Kidney (tissue), 14 donors: ENCODE results near the gene EPYC. TPM values are rescaled to one million over a fixed set of nuclear protein-coding genes. Genes with fewer than 3 reads are reported as not detected.

Source experiments
- DNase-seq, 5 donors: peaks; one replicate each; pipeline ENCODE4 v3.0.0-alpha.2; 2013 to 2020
- FAIRE-seq: peaks from 2 replicates; lab custom pipeline; 2012; peaks lifted over from hg19 to GRCh38; lab: Jason Lieb, UNC
- H3K27ac ChIP-seq, 2 donors: one replicate each; pipeline ENCODE4 v1.7.0; 2013; ENCODE audit warnings: low read depth in 2 of 2, low read length in 2 of 2, inconsistent platforms in 1 of 2
- H3K27me3 ChIP-seq: one replicate; pipeline ENCODE4 v1.7.1; 2013; ENCODE audit warnings: low read length, inconsistent platforms; ENCODE audit not compliant: control insufficient read depth, insufficient read depth
- H3K36me3 ChIP-seq, 3 donors: one replicate each; pipeline versions ENCODE4 v1.7.0 to v1.7.1; 2013; ENCODE audit warnings: low read length in 3 of 3, control low read depth in 1 of 3, inconsistent platforms in 1 of 3; ENCODE audit not compliant: insufficient read depth in 3 of 3, control insufficient read depth in 2 of 3
- H3K4me1 ChIP-seq, 3 donors: one replicate each; pipeline versions ENCODE4 v1.7.0 to v1.7.1; 2013; ENCODE audit warnings: low read length in 3 of 3, inconsistent platforms in 1 of 3, low read depth in 1 of 3; ENCODE audit not compliant: control insufficient read depth in 2 of 3, insufficient read depth in 2 of 3
- H3K4me3 ChIP-seq, 3 donors: one replicate each; pipeline versions ENCODE4 v1.7.0 to v1.8.1; 2013; ENCODE audit warnings: low read length in 3 of 3, control low read depth in 1 of 3, inconsistent platforms in 1 of 3
- H3K9ac ChIP-seq, 3 donors: one replicate each; pipeline versions ENCODE4 v1.7.0 to v1.7.1; 2013; ENCODE audit warnings: low read length in 3 of 3, control low read depth in 1 of 3, inconsistent platforms in 1 of 3
- H3K9me3 ChIP-seq, 3 donors: one replicate each; pipeline versions ENCODE4 v1.7.0 to v1.7.1; 2013; ENCODE audit warnings: low read length in 3 of 3, control low read depth in 1 of 3, inconsistent platforms in 1 of 3; ENCODE audit not compliant: control insufficient read depth in 2 of 3, insufficient read depth in 1 of 3
- CTCF ChIP-seq: IDR thresholded peaks from 3 replicates; pipeline ENCODE4 v1.5.1; 2012; ENCODE audit warnings: mild to moderate bottlenecking, moderate library complexity, borderline replicate concordance; ENCODE audit not compliant: insufficient read depth; ENCODE audit errors: extremely low read depth
- intact Hi-C: fragments of 100-400 bp; cut with DNase I; formaldehyde crosslinking; loops from one replicate; pipeline ENCODE4 v1.11.1; 2022
- polyA plus RNA-seq: library from polyadenylated mRNA; stranded (reverse); fragments of 350-450 nt; fragmentation: Illumina TruSeq; extraction: RNeasy Lipid Tissue Mini Kit (QIAGEN cat#74804); gene quantifications from one replicate; pipeline ENCODE4 v1.2.3, GENCODE V29; 2014; ENCODE audit warnings: low read depth, low replicate concordance; ENCODE audit not compliant: insufficient read depth
- total RNA-seq: library from RNA; stranded (reverse); fragmentation: NEBNext Ultra II Directional; extraction: Animal tissue kit (Norgen Biotek cat#: 25700); gene quantifications from one replicate; pipeline ENCODE4 v1.2.1, GENCODE V29; 2021
- donor health status: control.
- donor health status: control.
- donor health status: control.
- donor health status: control.
- donor health status: control.
- donor health status: DM: yes; HTN: yes; CAD: no.
- donor health status: Normal renal cell carcinoma (clear cell type).

Gene EPYC
- total and polyA plus RNA-seq, 2 donors from 2014 or later = not detected

GRCh38 chr12:90977224-90977623 is 27.5 kb downstream of the EPYC start:
- intact Hi-C loops = loop anchor here (10.0 kb wide), 1 partner anchor 358 kb away; no protein-coding TSS in a partner anchor
- Histone ChIP-seq H3K36me3 (no peaks in the 10 kb centered on the region), H3K27me3 (no peaks in the 10 kb centered on the region), H3K4me3 (no peak overlapping the region), H3K9ac (no peak overlapping the region), H3K27ac (no peak overlapping the region), H3K9me3 (no peaks in the 10 kb centered on the region), H3K4me1 (no peaks in the 10 kb centered on the region)
- no peak for TF ChIP-seq CTCF
- FAIRE-seq (no peak), DNase-seq (no peak)

- no peak overlapping the region for H3K4me3 ChIP-seq
- H3K4me1 ChIP-seq = no peaks in the 10 kb centered on the region
- H3K9me3 ChIP-seq = no peaks in the 10 kb centered on the region
- FAIRE-seq (no peak), DNase-seq (no peak)
- no peak for TF ChIP-seq CTCF
- intact Hi-C loops = loop anchor here (10.0 kb wide), 1 partner anchor 361 kb away; no protein-coding TSS in a partner anchor
- H3K27me3 ChIP-seq = no peaks in the 10 kb centered on the region
- H3K9ac ChIP-seq = no peak overlapping the region
- no peaks in the 10 kb centered on the region for H3K36me3 ChIP-seq
- H3K27ac ChIP-seq = no peak overlapping the region
These were observed 30.5 kb downstream of the EPYC start for GRCh38 chr12:90974286-90974685.

DNA sequence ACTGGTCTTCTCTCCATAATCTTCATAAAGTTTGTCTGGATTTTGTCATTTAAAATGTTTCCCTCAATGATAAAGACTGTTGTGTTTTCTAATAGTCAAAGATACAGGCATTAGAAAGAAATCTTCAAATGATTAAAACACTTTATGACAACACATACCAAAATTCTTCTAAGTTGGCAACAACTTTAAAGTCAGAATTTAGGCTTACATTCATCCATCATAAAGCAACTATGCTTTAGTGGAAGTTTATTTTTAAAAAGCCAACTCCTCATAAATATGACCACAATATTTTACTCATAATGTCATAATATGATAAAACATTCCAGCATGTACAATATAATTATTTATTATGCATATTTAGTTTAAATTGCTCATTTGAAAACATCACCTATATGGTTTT is 32.5 kb downstream of the EPYC start:
- no peak for TF ChIP-seq CTCF

GRCh38 chr12:90970911-90971310 is 33.9 kb downstream of the EPYC start:
- FAIRE-seq = no peak
- Histone ChIP-seq H3K4me1 (no peaks in the 10 kb centered on the region), H3K9ac (no peak overlapping the region), H3K27ac (no peak overlapping the region), H3K36me3 (no peaks in the 10 kb centered on the region), H3K4me3 (no peak overlapping the region), H3K27me3 (no peaks in the 10 kb centered on the region), H3K9me3 (no peaks in the 10 kb centered on the region)
- no peak for TF ChIP-seq CTCF
- intact Hi-C loops = loop anchor here (10.0 kb wide), 1 partner anchor 364 kb away; no protein-coding TSS in a partner anchor
- DNase-seq = no peak

More for the DNA sequence above, 32.5 kb downstream of the EPYC start:
- Histone ChIP-seq H3K36me3 (no peaks in the 10 kb centered on the region), H3K9ac (no peak overlapping the region), H3K9me3 (no peaks in the 10 kb centered on the region), H3K4me1 (no peaks in the 10 kb centered on the region), H3K4me3 (no peak overlapping the region), H3K27me3 (no peaks in the 10 kb centered on the region), H3K27ac (no peak overlapping the region)
- intact Hi-C loops = loop anchor here (10.0 kb wide), 1 partner anchor 363 kb away; no protein-coding TSS in a partner anchor
- peak; percentile 27 for FAIRE-seq
- DNase-seq = no peak
